ENCODE results near the gene FXYD4.

DNA sequence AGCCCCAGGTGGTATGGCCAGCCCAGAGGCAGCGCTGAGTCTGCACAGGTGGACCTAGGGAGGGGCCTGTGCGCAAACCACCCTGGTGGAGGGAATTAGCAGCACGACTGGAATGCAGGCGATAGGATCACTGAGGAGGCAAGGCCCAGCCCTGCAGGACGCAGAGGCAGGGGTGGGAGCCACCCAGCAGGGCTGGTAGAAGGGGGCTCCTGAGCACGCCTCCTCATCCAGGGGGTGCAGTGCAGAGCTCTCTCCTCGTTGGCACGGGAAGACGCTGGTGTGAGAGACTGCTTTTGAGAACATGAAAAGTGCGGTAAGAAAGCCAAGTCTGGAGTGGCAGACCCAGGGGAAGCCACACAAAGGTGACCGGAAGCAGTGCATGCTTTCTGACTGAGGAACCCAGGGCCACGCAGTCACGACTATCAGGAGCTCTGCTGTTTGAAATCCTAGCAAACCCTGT is 6.0 kb downstream of the FXYD4 start:
- no peak for TF ChIP-seq EZH2 (IDR thresholded peaks at IDR 0.05; ENCODE audit: insufficient read depth, poor library complexity, severe bottlenecking)
- TF ChIP-seq EZH2phosphoT487 (IDR thresholded peaks at IDR 0.05; ENCODE audit: insufficient read depth, low read depth), result no peak

Measured in GM23248 (cell line).